NT2/D1 (cell line): ENCODE data around the gene CEP131.

Source experiments
- DNase-seq: peaks from one replicate; pipeline ENCODE4 v3.0.0-alpha.2; 2011; ENCODE audit warnings: low read depth, low spot score
- H3K27me3 ChIP-seq: 2 replicates; pipeline ENCODE4 v1.6.0; 2011; ENCODE audit warnings: mild to moderate bottlenecking; ENCODE audit not compliant: insufficient read length, insufficient read depth
- H3K36me3 ChIP-seq: 2 replicates; pipeline ENCODE4 v1.6.1; 2011; ENCODE audit warnings: mild to moderate bottlenecking, low read length, mixed read lengths; ENCODE audit not compliant: insufficient read depth, insufficient read length
- H3K4me1 ChIP-seq: 2 replicates; pipeline ENCODE4 v1.5.1; 2011; ENCODE audit not compliant: insufficient read depth, insufficient read length
- H3K4me3 ChIP-seq: 2 replicates; pipeline ENCODE4 v1.5.1; 2011; ENCODE audit warnings: low read depth; ENCODE audit not compliant: insufficient read length
- H3K9ac ChIP-seq: 2 replicates; pipeline ENCODE4 v1.6.0; 2011; ENCODE audit warnings: low read depth; ENCODE audit not compliant: insufficient read length
- H3K9me3 ChIP-seq: 2 replicates; pipeline ENCODE4 v1.5.1; 2011; ENCODE audit warnings: mild to moderate bottlenecking, low read length; ENCODE audit not compliant: insufficient read depth
- SUZ12 ChIP-seq: IDR thresholded peaks from 2 replicates; pipeline ENCODE4 v1.6.1; 2011; ENCODE audit not compliant: insufficient read length, insufficient read depth; ENCODE audit errors: extremely low read depth
- YY1 ChIP-seq: IDR thresholded peaks from 2 replicates; pipeline ENCODE4 v1.6.1; 2011; ENCODE audit not compliant: insufficient read length, insufficient read depth
- ZNF274 ChIP-seq: IDR thresholded peaks from 2 replicates; pipeline ENCODE4 v1.6.1; 2011; ENCODE audit warnings: mild to moderate bottlenecking, low read depth, low read length

Gene CEP131

DNA sequence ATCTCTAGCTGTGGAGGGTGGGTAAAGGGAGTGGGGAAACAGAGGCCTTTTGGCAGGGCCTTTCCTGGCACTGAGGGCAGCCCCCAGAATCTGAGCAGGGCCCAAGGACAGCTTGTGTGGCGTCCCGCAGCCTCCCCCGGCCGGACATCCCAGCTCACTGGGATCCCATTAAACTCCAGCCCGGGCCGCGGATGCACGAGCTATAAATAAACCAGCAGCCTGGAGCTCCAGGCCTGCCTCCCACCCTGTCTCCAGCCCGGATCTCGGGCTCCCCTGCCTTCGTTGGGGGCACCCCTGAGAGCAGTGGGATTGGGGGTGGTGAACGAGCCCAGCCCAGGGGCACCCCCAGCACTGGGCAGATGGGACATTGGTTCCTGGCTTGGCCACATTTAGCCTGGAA is 42.9 kb downstream of the CEP131 start:
- peaks cover 7% of the 10 kb centered on the region; the same call in 1 of the 2 replicates for H3K9me3 ChIP-seq
- no peaks in the 10 kb centered on the region for H3K36me3 ChIP-seq
- TF ChIP-seq YY1 (no peak), SUZ12 (no peak)
- H3K4me3 ChIP-seq = no peak overlapping the region
- H3K9ac ChIP-seq = no peak overlapping the region
- peaks cover 7% of the 10 kb centered on the region for H3K4me1 ChIP-seq
- no peaks in the 10 kb centered on the region for H3K27me3 ChIP-seq
- DNase-seq = no peak

GRCh38 chr17:81179220-81179619 is 43.5 kb downstream of the CEP131 start:
- Histone ChIP-seq H3K4me3 (no peak overlapping the region), H3K27me3 (no peaks in the 10 kb centered on the region), H3K9ac (no peak overlapping the region), H3K4me1 (peaks cover 4% of the 10 kb centered on the region), H3K36me3 (no peaks in the 10 kb centered on the region), H3K9me3 (peaks cover 7% of the 10 kb centered on the region; the same call in 1 of the 2 replicates)
- TF ChIP-seq ZNF274 = no peak
- no peak for TF ChIP-seq SUZ12
- TF ChIP-seq YY1 = no peak
- DNase-seq = no peak

DNA sequence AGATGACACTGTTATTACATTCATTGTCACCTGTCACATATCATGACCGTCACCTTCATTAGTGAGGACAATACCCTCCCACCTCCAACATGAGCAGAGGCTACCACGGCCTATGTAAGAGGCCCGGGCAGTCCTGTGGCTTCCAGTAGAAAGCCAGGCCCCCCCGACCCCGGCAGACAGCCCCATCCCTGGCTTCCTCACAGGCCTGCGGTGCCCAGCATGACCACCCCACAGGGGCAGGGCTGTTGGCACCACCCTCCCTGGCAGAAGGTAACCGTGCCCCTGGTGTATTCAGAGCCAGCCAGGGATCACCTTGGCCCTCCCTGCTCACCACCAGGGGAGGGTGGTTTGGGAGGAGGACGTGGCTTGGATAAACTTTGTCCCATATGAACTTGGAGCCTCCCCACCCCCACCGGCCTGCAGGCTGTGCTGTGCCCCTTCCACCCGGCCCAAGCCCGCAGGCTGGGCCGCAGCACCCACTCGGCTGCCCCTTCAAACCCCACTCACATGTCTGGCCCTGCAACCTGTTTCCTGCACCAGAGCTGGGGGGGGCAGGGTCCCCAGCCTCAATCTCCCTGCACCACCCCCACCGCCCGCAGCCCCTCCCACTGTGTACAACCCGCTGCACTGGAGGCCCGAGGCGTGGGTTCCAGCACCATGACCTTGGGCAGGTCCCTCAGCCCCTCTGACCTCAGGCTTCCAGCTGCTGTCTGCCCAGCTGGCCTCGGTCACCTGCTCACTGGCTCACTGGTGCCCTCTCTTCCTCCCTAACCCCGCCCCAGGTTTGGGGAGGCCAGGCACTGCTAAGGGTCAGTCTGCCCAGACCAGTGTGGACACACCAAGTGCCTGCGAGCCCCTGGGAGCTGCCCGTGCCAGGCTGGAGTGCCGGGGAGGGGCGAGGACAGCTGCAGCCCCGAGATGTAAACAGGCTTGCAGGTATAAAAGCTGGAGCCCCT is 44.4 kb downstream of the CEP131 start:
- no peak for DNase-seq
- Histone ChIP-seq H3K9me3 (peaks cover under 1% of the 10 kb centered on the region; the same call in 1 of the 2 replicates), H3K9ac (no peak overlapping the region), H3K27me3 (no peaks in the 10 kb centered on the region), H3K36me3 (no peaks in the 10 kb centered on the region), H3K4me1 (peaks cover 4% of the 10 kb centered on the region), H3K4me3 (no peak overlapping the region)
- TF ChIP-seq SUZ12 (no peak), YY1 (no peak), ZNF274 (no peak)

DNA sequence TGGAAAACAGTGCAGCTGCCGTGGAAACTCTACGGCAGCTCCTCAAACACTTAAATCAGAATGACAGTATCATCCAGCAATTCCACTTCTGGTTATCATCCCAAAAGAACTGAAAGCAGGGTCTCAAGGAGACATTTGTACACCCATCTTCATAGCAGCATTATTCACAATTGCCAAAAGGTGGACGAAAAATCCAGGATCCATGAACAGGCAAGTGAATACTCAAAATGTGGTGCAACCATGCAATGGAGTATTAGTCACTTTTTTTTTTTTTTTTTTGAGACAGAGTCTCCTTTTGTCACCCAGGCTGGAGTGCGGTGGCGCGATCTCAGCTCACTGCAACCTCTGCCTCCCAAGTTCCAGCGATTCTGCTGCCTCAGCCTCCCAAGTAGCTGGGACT is 46.1 kb downstream of the CEP131 start:
- Histone ChIP-seq H3K4me1 (peaks cover 4% of the 10 kb centered on the region), H3K36me3 (no peaks in the 10 kb centered on the region), H3K9ac (no peak overlapping the region), H3K27me3 (no peaks in the 10 kb centered on the region), H3K4me3 (no peak overlapping the region), H3K9me3 (no peaks in the 10 kb centered on the region)
- no peak for DNase-seq
- no peak for TF ChIP-seq YY1
- TF ChIP-seq SUZ12 = no peak
- TF ChIP-seq ZNF274 = no peak

GRCh38 chr17:81173762-81174155 is 49.0 kb downstream of the CEP131 start:
- no peaks in the 10 kb centered on the region for H3K27me3 ChIP-seq
- no peaks in the 10 kb centered on the region for H3K9me3 ChIP-seq
- H3K9ac ChIP-seq = no peak overlapping the region
- TF ChIP-seq YY1 = no peak
- no peak for TF ChIP-seq ZNF274
- TF ChIP-seq SUZ12 = no peak
- no peak overlapping the region for H3K4me3 ChIP-seq
- DNase-seq = no peak
- no peaks in the 10 kb centered on the region for H3K36me3 ChIP-seq
- peaks cover under 1% of the 10 kb centered on the region for H3K4me1 ChIP-seq

- Histone ChIP-seq H3K27me3 (peaks cover 2% of the 10 kb centered on the region), H3K4me3 (no peak overlapping the region), H3K36me3 (no peaks in the 10 kb centered on the region), H3K9ac (no peak overlapping the region), H3K9me3 (no peaks in the 10 kb centered on the region), H3K4me1 (peaks cover 1% of the 10 kb centered on the region)
- TF ChIP-seq SUZ12 (no peak), YY1 (no peak), ZNF274 (no peak)
- no peak for DNase-seq
Measured at GRCh38 chr17:81173052-81173761, 49.6 kb downstream of the CEP131 start.

GRCh38 chr17:81171941-81172340 is 50.8 kb downstream of the CEP131 start:
- H3K4me1 ChIP-seq = peaks cover 1% of the 10 kb centered on the region

More at GRCh38 chr17:81171941-81172340, 50.8 kb downstream of the CEP131 start:
- H3K4me3 ChIP-seq = no peak overlapping the region
- no peak for TF ChIP-seq SUZ12
- TF ChIP-seq ZNF274 = no peak
- TF ChIP-seq YY1 = no peak
- H3K9ac ChIP-seq = no peak overlapping the region
- H3K9me3 ChIP-seq = no peaks in the 10 kb centered on the region
- DNase-seq = no peak
- H3K27me3 ChIP-seq = peaks cover 14% of the 10 kb centered on the region
- H3K36me3 ChIP-seq = no peaks in the 10 kb centered on the region
